ENCODE results near the gene TMEM26.

Gene TMEM26

DNA sequence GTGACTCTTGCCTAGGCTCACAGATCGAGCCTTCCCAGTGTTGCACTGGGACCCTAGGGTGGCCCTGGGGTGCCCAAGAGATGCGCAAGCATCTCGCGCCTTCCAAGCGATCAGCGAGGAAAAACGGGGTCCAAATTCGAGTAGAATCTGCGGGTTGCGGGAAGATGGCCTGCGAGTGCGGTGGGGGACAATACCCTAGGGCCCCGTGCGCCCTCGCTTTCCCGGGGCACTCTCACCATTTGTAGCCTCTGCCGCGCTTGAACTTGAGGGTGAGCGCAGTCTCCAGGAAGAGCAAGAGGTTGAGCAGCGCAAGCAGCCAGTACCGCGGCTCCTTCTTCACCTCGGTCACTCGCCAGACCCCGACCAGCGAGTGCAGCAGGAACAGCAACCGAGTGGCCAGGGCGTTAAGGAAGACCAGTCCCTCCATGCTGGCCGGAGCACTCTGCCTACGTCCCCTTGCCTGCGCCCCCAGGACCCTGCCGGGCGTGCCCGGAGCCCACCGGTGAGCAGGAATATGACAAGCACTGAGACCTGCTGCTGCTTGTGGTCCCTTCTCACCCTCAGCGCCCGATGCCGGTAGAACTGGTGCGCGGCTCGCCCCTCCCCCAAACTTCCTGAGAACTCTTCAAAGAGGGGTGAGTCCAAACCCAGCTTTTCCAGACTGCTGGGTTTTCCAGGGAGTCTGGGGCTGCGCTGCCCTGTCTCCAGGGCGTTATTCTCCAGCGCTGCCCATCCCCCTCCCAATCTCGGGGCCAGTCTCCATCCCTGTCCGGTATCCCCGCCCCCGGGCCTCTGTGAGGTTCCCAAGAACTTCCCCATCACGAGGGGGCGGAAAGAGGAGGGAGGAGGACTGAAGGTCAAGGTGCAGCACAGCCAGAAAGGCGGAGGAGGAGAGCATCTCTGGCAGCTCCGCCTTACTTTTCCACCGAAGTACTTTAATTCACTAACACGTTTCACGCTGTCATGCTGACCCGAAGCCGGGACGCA lies at the start of gene TMEM26:
Gene TMEM26, minus strand, starts transcription at position 727 of the 987 bp plus-strand sequence. Its CDS starts 300 bp downstream, at position 427.
- DNase-seq = no peak

- DNase-seq = no peak
These were observed 47.3 kb upstream of the TMEM26 start for GRCh38 chr10:61500460-61500859.

DNA sequence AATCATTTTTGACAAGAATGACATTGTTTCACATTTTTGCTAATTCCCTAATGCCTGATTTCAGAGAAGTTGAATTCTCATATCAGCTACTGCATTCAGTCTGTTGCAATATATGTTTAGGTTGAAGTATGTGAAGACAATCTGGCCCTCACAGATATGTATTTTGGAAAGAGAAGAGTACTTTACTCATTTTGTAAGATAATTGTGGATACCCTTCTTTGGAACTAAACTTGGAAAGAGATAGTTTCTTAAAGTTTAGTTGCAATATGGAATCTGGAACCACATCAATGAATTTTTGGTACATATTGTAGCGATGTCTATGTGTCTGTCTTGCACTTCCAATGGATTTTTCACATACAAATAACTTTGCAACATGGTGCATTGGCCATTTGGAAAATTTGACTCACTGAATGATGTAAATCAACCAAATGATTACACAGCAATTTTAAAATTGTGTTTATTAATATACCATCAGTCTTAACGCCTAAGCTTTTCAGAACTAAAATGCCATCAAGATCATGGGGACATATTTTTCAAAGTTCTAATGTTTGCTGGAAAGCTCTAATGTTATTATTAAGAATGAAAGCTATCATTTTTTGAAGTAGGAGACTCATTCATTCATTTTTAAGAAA lies 39.3 kb upstream of the TMEM26 start:
- DNase-seq = no peak

GRCh38 chr10:61487506-61487905 lies 34.3 kb upstream of the TMEM26 start:
- no peak for DNase-seq

DNA sequence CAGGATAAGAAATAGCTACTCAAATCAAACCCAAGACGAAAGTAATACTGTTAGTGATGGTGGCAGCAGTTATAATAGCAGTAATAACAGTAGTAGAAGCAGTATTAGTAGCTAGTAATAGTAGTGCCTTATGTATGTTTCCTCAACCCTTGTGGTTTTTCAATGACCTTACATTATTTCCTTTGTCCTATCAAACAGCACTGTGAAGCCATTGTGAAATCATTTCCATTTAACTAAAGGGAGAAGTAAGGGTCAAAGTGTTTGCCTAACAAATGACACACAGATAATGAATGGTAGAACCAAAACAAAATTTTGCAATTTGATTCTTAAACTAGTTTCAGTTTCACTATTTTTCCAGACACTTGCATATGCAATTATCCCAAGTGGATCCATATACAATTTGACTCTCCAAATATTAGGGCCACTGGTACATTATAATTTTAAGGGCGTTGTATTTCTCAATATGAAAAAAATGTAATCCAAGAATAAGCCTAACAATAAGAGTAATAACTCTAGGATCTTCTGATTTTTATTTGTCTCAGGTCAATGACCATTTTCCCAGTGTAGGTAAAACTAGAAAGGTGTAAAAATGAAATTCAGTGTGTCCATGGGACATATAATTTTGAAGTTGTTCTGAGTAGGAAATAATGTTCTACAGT lies 33.7 kb upstream of the TMEM26 start:
- DNase-seq = no peak

- no peak for DNase-seq
These were observed 33.1 kb upstream of the TMEM26 start for GRCh38 chr10:61486251-61486650.

- no peak for DNase-seq
These were observed 28.4 kb upstream of the TMEM26 start for GRCh38 chr10:61481597-61481996.

DNA sequence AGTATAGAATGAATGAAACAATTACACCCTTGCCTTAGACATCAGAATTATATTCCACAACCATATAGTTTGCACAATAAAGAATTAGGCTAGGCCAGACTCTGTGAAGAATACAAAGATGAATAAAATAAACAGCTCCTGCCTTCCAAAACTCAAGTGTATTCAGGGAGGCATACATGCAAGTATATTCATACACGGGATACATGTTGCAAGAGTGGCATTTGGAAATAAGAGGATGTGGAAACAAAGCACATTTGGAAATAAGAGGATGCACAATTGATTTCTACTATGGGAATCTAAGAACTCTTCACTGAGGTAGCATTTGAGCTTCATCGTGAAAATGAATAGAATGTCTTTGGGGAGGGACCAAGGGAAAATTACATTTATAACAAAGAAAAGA lies 27.0 kb upstream of the TMEM26 start:
- DNase-seq = no peak

DNA sequence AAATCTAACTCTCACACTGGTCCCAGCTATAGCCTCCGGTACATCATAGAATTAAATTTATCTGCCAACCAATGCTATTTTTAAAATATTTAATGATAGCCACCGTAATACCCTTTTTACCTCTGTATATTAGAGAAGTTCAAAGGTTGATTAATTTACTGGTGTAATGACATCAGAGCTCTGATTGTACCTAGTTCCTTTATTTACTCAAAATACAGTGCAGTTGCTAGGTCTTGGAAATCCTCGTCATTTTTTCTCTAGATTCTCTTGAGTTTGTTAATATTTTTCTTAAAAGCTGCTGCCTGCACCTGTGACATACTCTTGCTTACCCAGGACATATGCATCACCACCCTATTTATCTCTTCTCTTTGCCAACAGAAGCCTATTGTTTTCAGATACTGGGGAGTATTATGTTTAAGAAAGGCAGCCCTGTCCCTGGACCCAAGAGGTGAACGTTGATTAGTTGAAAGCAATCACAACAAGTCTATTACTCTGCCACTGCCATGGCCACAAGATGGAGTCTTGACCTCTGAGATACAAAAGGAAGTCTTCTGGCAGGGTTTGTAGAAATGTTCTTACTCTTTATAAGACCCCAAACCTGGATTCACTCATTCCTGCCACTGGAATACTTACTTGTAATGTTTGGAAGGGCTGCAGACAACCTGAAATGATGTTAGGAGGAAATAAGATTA lies 25.6 kb upstream of the TMEM26 start:
- DNase-seq = no peak

GRCh38 chr10:61477451-61477850 lies 24.3 kb upstream of the TMEM26 start:
- no peak for DNase-seq

- no peak for DNase-seq
These were observed 23.3 kb upstream of the TMEM26 start for GRCh38 chr10:61476529-61476928.

- no peak for DNase-seq
These were observed 22.3 kb upstream of the TMEM26 start for GRCh38 chr10:61475449-61475873.

DNA sequence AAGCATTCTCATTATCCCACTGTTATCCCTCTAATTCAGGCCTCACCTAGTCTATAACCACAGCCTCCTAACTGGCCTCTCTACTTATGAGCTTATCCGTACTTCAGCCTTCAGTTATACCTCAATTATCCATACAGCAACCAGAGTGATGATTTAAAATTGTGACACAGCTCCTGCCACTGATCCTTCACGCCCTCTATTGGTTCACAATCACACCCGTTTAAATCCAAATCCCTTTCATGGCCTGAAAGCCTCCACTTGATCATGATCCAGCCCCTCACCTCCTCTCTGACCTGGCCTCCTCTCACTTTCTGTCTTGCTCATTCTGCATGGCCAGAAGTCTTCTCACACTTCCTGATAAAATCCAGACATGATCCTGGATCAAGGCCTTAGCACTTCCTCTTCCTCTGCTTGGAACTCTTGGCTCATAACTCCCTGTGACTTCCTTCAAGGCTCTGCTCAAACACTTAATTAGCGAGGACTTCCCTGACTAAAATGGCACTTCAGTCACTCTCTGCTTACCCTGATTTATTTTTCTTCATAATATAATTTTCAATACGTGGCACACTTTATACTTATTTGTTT lies 19.0 kb upstream of the TMEM26 start:
- no peak for DNase-seq

- DNase-seq = no peak
These were observed 18.3 kb upstream of the TMEM26 start for GRCh38 chr10:61471491-61471890.

- no peak for DNase-seq
These were observed 17.6 kb upstream of the TMEM26 start for GRCh38 chr10:61470740-61471139.

DNA sequence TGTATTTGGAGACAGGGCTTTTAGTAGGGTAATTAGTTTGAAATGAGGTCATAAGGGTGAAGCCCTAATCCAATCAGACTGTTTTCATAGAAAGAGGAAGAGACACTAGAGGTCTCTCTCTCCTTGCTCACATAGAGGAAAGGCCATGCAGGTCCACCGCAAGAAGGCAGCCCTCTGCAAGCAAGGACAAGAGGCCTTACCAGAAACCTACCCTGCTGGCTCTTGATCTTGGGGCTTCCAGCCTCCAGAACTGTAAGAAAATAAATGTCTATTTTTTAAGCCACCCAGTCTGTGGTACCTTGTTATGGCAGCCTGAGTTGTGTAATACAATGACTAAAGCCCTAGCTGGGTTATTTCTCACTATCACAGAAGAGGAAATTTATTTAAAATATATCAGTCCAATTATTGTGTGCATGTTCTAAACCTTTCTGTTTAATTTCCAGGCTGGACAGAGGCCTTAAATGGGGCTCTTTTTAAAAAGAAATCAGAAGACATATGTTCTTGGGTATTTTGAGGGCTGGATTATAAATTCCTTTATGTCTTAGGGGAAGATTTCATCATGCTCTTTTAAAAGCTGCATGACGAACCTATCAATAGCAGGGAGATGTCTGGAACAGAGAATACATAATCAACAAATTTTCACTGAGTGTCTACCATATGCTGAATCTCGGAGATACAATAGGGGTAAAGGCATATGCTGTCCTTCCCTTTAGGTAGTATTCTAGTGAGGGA lies 12.9 kb upstream of the TMEM26 start:
- no peak for DNase-seq

- no peak for DNase-seq
These were observed 12.0 kb upstream of the TMEM26 start for GRCh38 chr10:61465171-61465496.

- DNase-seq = no peak
These were observed 11.4 kb upstream of the TMEM26 start for GRCh38 chr10:61464461-61465170.

- no peak for DNase-seq
These were observed 10.1 kb upstream of the TMEM26 start for GRCh38 chr10:61463035-61463909.

DNA sequence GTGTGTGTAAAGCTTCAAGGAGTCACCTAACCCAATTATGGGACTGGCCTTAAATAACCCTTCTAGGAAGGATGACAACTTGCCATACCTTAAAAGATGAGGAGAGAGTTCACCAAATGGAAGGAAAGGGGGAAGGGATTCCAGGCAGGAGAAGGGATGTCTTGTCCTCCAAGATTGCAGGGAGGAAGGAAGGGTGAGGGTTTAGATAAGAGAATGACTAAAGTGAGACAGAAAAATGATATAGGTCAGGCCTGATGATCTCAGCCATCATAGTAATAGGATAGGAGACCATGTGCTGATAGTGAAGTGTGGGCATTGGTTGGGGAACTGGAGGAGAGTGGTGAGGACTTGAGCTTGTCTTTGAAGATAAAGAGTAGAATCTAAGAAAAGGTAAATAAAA lies 7.7 kb upstream of the TMEM26 start:
- no peak for DNase-seq
